Activated CD4-positive, alpha-beta T cell treated with anti-CD3 and anti-CD28 coated beads for 1 hour (primary cell): ENCODE data around the gene OGFR.
"Not testable (repeated sequence)": the region's sequence is repeated elsewhere in the genome, so short reads cannot be mapped to it uniquely, and the experiment has no call there.

ENCODE experiments used
- DNase-seq: peaks from one replicate; pipeline ENCODE4 v3.0.0-alpha.2; 2020

The OGFR gene

DNA sequence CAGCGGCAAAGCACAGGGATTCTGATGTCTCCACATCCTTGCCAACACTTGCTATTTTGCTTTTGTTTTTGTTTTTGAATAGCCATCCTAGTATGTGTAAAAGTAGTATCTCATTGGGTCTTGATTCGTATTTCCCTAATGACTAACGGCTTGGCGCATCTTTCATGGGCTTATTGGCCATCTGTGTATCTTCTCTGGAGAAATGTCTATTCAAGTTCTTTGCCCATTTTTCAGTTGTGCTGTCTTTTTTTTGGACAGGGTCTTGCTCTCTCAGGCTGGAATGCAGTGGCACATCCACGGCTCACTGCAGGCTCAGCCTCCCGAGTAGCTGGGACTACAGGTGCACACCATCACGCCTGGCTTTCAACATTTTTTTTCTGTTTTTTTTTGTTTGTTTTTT lies 39.5 kb downstream of the OGFR start:
- no peak for DNase-seq

DNA sequence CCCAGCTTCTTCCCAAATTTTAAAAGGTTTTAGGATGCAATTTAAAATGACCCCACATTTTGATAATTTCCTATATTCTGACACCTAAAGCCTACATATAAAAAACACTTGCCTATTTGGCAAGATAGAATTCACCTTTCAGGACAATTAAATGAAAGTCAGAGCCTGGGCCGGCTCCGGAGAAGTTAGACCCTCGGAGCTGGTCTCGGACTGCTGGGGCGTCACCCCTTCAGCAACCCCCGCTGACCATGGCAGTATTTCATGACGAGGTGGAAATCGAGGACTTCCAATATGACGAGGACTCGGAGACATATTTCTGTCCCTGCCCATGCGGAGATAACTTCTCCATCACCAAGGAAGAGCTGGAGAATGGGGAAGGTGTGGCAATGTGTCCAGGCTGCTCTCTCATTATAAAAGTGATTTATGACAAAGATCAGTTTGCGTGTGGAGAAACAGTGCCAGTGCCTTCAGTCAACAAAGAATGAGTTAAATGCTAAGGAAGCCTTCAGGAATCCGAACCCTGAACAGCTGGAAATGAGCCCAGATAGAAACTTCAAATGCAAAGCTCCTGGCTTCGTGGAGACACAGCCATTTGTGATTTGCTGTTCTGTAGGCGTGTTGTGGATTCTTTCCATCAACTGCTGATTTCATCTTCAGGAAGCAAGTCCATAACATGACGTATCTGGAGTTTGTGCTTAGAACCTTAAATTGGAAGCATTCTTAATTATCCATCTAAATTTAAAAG lies 41.0 kb downstream of the OGFR start:
- DNase-seq, result no peak

DNA sequence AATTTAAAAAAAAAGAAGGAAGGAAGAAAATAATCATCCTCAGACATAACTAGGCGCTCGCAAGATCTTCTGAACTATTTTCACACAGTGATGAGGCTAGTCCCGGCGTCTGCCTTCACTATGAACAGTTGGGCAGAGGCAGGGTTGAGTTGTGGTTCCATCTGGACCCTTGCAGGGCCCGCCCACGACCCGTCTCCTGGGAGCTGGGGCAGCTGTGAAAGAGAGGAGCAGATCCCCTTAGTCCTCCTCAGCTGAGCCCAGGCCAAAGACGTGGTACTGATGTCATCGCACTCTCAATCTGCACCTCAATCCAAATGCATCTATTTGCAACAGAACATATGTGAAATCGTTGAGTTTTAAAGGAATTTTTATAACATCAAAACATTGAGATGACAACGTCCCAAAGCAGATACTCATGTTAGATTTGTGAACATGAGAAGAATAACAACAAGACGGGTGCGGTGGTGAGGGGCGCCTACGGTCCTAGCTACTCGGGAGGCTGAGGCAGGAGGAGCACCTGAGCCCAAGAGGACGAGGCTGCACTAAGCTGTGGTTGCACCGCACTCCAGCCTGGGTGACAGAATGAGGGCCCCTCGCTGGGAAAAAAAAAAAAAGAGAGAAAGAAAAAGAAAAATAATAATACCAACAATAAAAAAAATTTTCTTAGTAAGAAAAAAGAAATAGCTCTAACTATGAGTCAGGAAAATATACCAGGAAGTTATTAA lies 41.7 kb downstream of the OGFR start:
- DNase-seq, result no peak

- DNase-seq, result not testable (repeated sequence)
Measured at GRCh38 chr20:62848917-62849316, 44.3 kb downstream of the OGFR start.

GRCh38 chr20:62849431-62849830 lies 44.8 kb downstream of the OGFR start:
- no peak for DNase-seq

GRCh38 chr20:62850333-62850974 lies 45.8 kb downstream of the OGFR start:
- DNase-seq, result no peak

DNA sequence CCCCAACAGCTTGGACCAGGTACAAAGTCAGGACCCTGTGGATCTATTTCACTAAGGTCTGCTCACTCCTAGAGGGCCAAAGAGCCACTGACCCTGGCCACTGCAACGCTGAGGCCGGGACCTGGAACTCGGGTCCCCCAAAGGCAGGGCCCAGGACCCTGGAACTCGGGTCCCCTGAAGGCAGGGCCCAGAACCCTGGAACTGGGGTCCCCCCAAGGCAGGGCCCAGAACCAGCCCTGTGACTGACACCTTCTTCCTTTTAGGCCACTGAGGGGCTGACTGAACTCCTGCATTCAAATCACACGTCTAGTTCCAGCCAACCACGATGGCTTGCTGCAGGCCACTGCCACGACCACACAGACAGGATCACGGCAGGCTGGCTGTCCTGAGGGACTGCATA lies 47.6 kb downstream of the OGFR start:
- DNase-seq, result no peak

GRCh38 chr20:62852841-62853240 lies 48.2 kb downstream of the OGFR start:
- DNase-seq, result no peak

- DNase-seq, result not testable (repeated sequence)
Measured at GRCh38 chr20:62853304-62853703, 48.7 kb downstream of the OGFR start.

- no peak for DNase-seq
Measured at GRCh38 chr20:62854121-62854520, 49.5 kb downstream of the OGFR start.

DNA sequence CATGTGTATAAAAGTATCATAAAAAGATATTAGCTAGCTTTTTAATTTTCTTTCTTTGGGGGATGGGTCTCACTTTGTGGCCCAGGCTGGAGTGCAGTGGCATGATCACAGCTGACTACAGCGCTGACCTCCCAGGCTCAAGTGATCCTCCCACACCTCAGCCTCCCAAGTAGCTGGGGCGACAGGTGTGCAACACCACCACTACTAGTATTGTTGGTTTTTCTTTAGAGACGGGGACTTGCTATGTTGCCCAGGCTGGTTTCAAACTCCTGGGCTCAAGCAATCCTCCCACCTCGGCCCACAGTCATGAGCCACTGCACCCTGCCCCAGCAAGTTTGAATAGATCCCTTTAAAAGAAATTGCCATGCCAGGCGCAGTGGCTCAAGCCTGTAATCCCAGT lies 50.5 kb downstream of the OGFR start:
- no peak for DNase-seq

GRCh38 chr20:62856931-62857619 lies 52.4 kb downstream of the OGFR start:
- no peak for DNase-seq

GRCh38 chr20:62858058-62858830 lies 53.6 kb downstream of the OGFR start:
- no peak for DNase-seq

DNA sequence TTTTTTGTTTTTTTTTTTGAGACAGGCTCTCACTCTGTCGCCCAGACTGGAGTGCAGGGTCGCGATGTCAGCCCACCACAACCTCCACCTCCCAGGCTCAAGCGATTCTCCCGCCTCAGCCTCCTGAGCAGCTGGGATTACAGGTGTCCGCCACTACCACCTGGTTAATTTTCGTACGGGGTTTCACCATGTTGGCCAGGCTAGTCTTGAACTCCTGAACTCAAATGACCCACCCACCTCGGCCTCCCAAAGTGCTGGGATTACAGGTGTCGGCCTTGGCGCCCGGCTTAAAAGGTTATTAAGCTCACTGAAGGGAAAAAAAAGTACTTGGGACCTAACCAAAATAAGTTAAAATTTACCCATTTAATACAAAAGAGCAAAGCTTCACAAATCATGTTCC lies 55.1 kb downstream of the OGFR start:
- no peak for DNase-seq

DNA sequence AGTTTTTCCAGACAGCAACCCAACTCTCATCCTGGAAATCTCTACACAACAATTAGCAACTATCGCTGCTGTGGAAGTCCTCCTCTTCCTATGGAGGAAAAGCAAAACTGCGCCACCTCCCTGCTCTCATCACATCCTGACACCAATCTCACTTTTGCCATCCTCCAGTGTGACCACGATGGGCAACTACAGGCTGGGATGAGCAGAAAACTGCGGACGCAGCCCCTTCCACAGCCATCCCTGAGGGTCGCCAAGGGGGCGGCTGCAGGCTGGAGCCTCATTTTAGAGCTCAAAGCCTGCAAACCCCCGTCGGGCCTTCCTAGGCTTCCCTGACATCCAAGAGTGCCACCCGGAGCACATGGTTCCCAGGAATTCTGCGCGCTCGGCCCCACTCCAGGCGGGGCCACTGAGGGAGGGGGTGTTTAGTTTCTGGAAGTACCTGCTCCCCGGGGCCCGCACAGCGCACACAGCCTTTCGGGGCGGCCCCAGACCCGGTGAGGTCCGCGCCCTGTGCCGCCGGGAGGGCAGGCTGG lies 55.8 kb downstream of the OGFR start:
- DNase-seq, result no peak

- DNase-seq, result peak; percentile 24
Measured at GRCh38 chr20:62860924-62861691, 56.5 kb downstream of the OGFR start.

- DNase-seq, result peak; percentile 95
Measured at GRCh38 chr20:62861726-62862336, 57.2 kb downstream of the OGFR start, which contains the start of gene TCFL5. Gene TCFL5 (minus strand): TSS chr20:62861822. CDS start chr20:62861670, 152 bp downstream.
